Activated CD4-positive, CD25-positive, alpha-beta regulatory T cell (primary cell): Measurements from ENCODE around the gene DCAF11.

Experiments used
- DNase-seq, 4 experiments: peaks; one replicate each; lab custom pipeline; 2025; lab: John Stamatoyannopoulos, UW

Gene DCAF11

DNA sequence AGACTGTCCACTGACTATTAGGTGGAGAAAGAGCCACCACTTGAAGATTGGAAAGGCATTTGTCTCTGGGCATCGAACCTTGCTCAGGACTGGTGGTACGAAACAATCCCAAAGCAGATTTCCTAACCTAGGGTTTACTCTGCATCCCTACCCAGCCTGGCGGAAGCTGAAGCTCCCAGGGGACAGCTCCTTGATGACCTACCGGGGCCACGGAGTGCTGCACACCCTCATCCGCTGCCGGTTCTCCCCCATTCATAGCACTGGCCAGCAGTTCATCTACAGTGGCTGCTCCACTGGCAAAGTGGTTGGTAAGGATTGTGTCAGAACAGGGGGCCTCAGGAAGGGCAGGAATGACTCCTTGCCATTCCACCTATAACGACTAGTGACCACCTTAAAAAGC is 6.6 kb downstream of the DCAF11 start:
- DNase-seq, result no peak

DNA sequence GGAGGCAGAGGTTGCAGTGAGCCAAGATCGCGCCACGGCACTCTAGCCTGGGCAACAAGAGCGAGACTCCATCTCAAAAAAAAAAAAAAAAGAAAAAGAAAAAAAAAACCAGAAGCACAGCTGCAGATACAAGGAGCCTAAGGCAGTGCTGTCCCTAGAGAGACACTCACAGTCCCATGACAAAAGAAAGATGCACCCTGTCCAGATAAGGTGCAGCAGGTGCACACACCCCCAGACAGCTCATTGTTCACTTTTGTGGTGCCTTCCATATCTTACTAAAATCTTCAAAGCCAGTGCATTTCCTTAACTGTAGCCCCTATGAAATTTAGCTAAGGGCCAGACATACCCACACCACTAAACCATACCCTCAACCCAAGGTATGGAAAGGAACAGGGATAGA is 7.8 kb downstream of the DCAF11 start:
- no peak for DNase-seq

DNA sequence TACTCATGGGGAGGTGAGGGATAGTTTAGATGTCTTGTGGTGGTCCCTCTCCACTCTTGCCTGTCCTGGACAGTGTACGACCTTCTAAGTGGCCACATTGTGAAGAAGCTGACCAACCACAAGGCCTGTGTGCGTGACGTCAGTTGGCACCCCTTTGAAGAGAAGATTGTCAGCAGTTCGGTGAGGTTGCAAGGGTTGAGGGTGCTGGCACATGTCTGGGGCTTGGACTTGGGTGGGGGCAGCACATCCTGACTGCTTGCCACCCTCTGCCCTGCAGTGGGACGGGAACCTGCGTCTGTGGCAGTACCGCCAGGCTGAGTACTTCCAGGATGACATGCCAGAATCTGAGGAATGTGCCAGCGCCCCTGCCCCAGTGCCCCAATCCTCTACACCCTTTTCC is 8.3 kb downstream of the DCAF11 start:
- DNase-seq, result no peak

GRCh38 chr14:24123424-24124417 is 9.1 kb downstream of the DCAF11 start:
- DNase-seq, result no peak

- no peak for DNase-seq
These were observed 12.4 kb downstream of the DCAF11 start for GRCh38 chr14:24126939-24127338.

DNA sequence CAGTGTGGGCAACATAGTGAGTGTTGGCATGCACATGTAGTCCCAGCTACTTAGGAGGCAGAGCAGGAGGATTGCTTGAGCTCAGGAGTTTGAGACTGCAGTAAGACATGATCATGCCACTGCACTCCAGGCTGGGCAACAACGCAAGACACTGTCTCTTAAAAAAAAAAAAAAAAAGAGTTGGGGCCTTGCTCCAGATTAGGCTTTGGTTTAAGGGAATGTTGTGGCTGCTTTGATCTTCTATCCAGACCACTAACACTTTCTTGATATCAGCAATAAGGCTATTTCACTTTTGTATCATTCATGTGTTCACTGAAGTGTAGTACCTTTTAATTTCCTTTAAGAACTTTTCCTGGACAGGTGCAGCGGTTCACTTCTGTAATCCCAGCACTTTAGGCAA is 13.1 kb downstream of the DCAF11 start:
- DNase-seq, result no peak

- DNase-seq, result no peak
These were observed 14.9 kb downstream of the DCAF11 start for GRCh38 chr14:24129410-24129998.

- no peak for DNase-seq
These were observed 15.8 kb downstream of the DCAF11 start, which contains the start of gene FITM1 for GRCh38 chr14:24130380-24130716. Gene FITM1 (plus strand): TSS chr14:24130659. CDS start chr14:24131564, 905 bp downstream.

GRCh38 chr14:24130717-24131548 is 16.4 kb downstream of the DCAF11 start:
- no peak for DNase-seq

DNA sequence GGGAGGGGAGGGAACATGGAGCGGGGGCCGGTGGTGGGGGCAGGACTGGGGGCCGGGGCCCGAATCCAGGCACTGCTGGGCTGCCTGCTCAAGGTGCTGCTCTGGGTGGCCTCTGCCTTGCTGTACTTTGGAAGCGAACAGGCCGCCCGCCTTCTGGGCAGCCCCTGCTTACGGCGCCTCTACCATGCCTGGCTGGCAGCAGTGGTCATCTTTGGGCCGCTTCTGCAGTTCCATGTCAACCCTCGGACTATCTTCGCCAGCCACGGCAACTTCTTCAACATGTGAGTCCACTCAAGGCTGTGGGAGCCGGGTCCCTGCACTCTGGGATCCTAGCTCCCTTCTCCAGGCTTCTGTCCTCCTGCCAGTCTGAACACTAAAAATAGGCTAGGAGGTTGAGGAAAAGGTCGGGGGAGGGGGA is 17.0 kb downstream of the DCAF11 start:
- DNase-seq, result no peak

GRCh38 chr14:24132061-24132685 is 17.6 kb downstream of the DCAF11 start:
- DNase-seq, result peak in 2 of 4 experiments; percentile 11 to 17

DNA sequence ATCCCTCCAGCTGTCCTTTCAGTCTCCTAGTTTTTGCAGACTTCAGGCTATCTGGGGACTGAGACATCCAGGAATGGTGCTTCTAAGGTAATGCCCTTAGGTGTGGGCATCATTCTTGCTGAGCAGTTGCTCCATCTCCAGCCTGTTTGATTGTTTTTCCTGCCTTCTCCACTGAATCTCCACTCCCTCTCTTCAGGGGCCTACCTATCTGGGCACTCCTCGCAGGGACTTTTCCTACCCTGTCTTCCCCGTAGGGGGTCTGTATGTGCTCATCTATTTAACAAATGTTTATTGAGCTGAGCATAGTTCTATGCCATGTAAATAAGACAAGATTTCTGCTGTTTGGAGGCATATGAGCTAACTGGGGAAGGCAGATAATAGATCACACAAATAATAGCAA is 18.4 kb downstream of the DCAF11 start:
- no peak for DNase-seq

DNA sequence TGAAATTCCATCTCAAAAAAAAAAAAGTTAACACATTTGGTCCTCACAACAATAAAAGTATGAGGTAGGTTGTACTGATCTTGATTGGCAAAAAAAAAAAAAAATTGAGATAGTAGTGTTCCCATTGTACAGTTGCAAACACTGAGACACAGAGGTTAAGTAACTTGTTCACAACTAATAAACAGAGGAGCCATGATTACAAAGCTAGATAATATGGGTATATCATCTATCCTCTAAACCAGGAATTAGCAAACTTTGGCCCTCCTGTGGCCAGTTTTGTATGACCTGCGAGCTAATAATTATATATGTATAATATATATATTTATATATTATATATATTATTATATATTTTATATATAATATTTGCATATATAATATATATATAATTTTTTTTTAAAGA is 19.2 kb downstream of the DCAF11 start:
- no peak for DNase-seq

- no peak for DNase-seq
These were observed 20.9 kb downstream of the DCAF11 start for GRCh38 chr14:24135584-24135833.

DNA sequence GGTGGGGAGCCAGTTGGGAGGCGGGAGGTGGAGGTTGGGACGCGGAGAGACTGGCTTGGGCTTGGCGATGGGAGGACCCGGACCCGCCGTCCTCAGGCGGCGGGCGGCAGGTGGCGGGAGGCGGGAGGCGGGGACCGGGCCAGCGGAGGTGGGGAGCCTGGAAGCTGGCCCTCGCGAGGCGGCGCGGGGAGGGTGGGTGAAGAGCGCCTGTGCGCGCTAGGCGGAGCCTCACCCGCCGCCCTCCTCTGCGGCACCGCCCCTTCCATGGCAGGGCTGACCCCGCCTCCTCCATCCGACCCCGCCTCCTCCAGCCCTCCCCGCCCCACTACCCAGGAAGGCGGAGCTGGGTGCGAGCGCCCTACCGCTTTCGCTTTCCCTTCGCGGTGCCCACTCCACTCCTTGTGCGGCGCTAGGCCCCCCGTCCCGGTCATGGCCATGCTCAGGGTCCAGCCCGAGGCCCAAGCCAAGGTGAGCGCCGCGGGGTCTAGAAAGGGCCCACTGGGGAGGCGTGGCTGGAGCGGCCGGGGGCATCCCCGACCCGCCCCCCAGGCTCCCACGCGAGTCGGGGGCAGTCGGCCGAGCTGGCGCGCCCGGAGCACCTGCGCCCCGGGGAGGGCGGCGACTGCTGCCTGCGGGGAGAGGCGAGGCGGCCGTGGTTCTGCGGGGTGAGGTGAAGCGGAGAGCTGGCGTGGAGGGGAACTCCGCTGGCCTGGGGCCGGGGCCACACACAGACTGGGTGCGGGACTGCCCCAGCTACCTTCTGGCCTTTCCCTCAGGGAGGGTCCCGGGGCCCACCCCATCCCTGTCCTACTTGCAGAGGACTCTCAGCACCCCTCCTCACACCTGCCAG is 21.5 kb downstream of the DCAF11 start, which contains the start of gene PSME1:
PSME1 (plus strand) TSS at position 361 of the 850 bp plus-strand sequence; CDS start at position 430, 69 bp downstream.
- peak; percentile 89 to 92 (median 91) for DNase-seq

GRCh38 chr14:24136684-24137528 is 22.3 kb downstream of the DCAF11 start:
- DNase-seq, result no peak

GRCh38 chr14:24137529-24138395 is 23.2 kb downstream of the DCAF11 start:
- DNase-seq, result no peak

GRCh38 chr14:24138396-24139271 is 24.1 kb downstream of the DCAF11 start:
- no peak for DNase-seq
